Vagina (tissue), 2 donors: ENCODE results near the gene CCDC178.

ENCODE experiments used
- CTCF ChIP-seq, 3 experiments: fragments of 450-650 bp in 2 of 3; fragments of 200-600 bp in 1 of 3; sonication (generic) in 1 of 3; IDR thresholded peaks; one replicate each; pipeline ENCODE4 v1.5.1; 2017 to 2019; ENCODE audit warnings: antibody characterized with exemption in 3 of 3, mild to moderate bottlenecking in 2 of 3, moderate library complexity in 2 of 3
- POLR2A ChIP-seq, 2 donors: fragments of 450-650 bp; IDR thresholded peaks; one replicate each; pipeline ENCODE4 v1.6.1; 2017; ENCODE audit warnings: antibody characterized with exemption in 2 of 2, mild to moderate bottlenecking in 2 of 2, moderate library complexity in 2 of 2
- POLR2AphosphoS5 ChIP-seq, 2 donors: sonication (generic); formaldehyde crosslinking; IDR thresholded peaks; one replicate each; pipeline ENCODE4 v1.9.0; 2017; ENCODE audit warnings: antibody characterized with exemption in 2 of 2, mild to moderate bottlenecking in 2 of 2, low read depth in 1 of 2; ENCODE audit not compliant: insufficient read depth in 1 of 2

- TF ChIP-seq POLR2AphosphoS5 (IDR thresholded peaks at IDR 0.05; ENCODE audit: insufficient read depth in 1 of 2, low read depth in 1 of 2) (no peak), CTCF (IDR thresholded peaks at IDR 0.05) (no peak), POLR2A (IDR thresholded peaks at IDR 0.05) (no peak)
These were observed 327.1 kb downstream of the CCDC178 start for GRCh38 chr18:33113416-33113815.
